ENCODE measurements around the gene HLA-DQA1.
"Not testable (repeated sequence)": the region's sequence is repeated elsewhere in the genome, so short reads cannot be mapped to it uniquely, and the experiment has no call there.

HLA-DQA1 gene

GRCh38 chr6:32637219-32637880 lies at the start of gene HLA-DQA1:
TSS of gene HLA-DQA1 (plus strand) at chr6:32637406. CDS start at chr6:32637459, 53 bp downstream.
- Mint-ChIP-seq H3K4me1 (peaks cover 15% of the 10 kb centered on the region), H3K27me3 (peaks cover 63% of the 10 kb centered on the region), H3K4me3 (no peak within 1 kb of the TSS), H3K9me3 (no peaks in the 10 kb centered on the region), H3K27ac (no peak within 1 kb of the TSS), H3K36me3 (no peaks in the 10 kb centered on the region)
- no peak for DNase-seq
- CTCF ChIA-PET, result interaction anchor here (1.1 kb wide), 1 partner anchor 149 kb away, joined by 3 read pairs; no protein-coding TSS in a partner anchor

GRCh38 chr6:32588156-32588555 lies 49.0 kb upstream of the HLA-DQA1 start:
- peaks cover 30% of the 10 kb centered on the region for H3K4me1 Mint-ChIP-seq

GRCh38 chr6:32589596-32590449 lies 47.4 kb upstream of the HLA-DQA1 start, which contains the start of gene HLA-DRB1:
TSS of gene HLA-DRB1 (minus strand) at chr6:32589848. CDS start at chr6:32589742, 106 bp downstream.
- Mint-ChIP-seq H3K4me3 (peak within 1 kb of the TSS; percentile 74), H3K36me3 (peaks cover 4% of the 10 kb centered on the region), H3K9me3 (no peaks in the 10 kb centered on the region), H3K27me3 (peaks cover 35% of the 10 kb centered on the region), H3K4me1 (peaks cover 23% of the 10 kb centered on the region), H3K27ac (peak within 1 kb of the TSS; percentile 62)
- peak; percentile 31 for DNase-seq
- CTCF ChIA-PET, result no interaction called here

More at GRCh38 chr6:32588156-32588555, 49.0 kb upstream of the HLA-DQA1 start:
- H3K36me3 Mint-ChIP-seq, result peaks cover 4% of the 10 kb centered on the region
- peaks cover 48% of the 10 kb centered on the region for H3K27me3 Mint-ChIP-seq
- H3K27ac Mint-ChIP-seq, result no peak overlapping the region
- H3K9me3 Mint-ChIP-seq, result no peaks in the 10 kb centered on the region
- CTCF ChIA-PET, result interaction anchor here (1.2 kb wide), 1 partner anchor 14 kb away, joined by 3 read pairs; no protein-coding TSS in a partner anchor
- H3K4me3 Mint-ChIP-seq, result peak overlapping the region; percentile 38
- DNase-seq, result no peak

GRCh38 chr6:32590713-32591112 lies 46.5 kb upstream of the HLA-DQA1 start:
- DNase-seq, CTCF ChIA-PET, H3K36me3 Mint-ChIP-seq, H3K9me3 Mint-ChIP-seq, H3K4me3 Mint-ChIP-seq, H3K27ac Mint-ChIP-seq: not testable (repeated sequence)
- peaks cover 23% of the 10 kb centered on the region for H3K4me1 Mint-ChIP-seq
- peaks cover 35% of the 10 kb centered on the region for H3K27me3 Mint-ChIP-seq

GRCh38 chr6:32597024-32597423 lies 40.2 kb upstream of the HLA-DQA1 start:
- Mint-ChIP-seq H3K27me3 (peaks cover 6% of the 10 kb centered on the region), H3K4me3 (no peak overlapping the region), H3K27ac (no peak overlapping the region), H3K36me3 (no peaks in the 10 kb centered on the region), H3K9me3 (peaks cover 5% of the 10 kb centered on the region), H3K4me1 (no peaks in the 10 kb centered on the region)
- DNase-seq, result no peak
- CTCF ChIA-PET, result no interaction called here

GRCh38 chr6:32602383-32602782 lies 34.8 kb upstream of the HLA-DQA1 start:
- no peak for DNase-seq
- CTCF ChIA-PET, result interaction anchor here (0.7 to 0.9 kb wide), 2 partner anchors 14 to 408 kb away, joined by 3 read pairs; no protein-coding TSS in a partner anchor
- no peak overlapping the region for H3K4me3 Mint-ChIP-seq
- peaks cover 13% of the 10 kb centered on the region for H3K9me3 Mint-ChIP-seq
- H3K4me1 Mint-ChIP-seq, result peaks cover 23% of the 10 kb centered on the region
- H3K36me3 Mint-ChIP-seq, result peaks cover 2% of the 10 kb centered on the region
- H3K27me3 Mint-ChIP-seq, result peaks cover 4% of the 10 kb centered on the region
- no peak overlapping the region for H3K27ac Mint-ChIP-seq

- CTCF ChIA-PET, result interaction anchor here (0.9 kb wide), 1 partner anchor 15 kb away, joined by 3 read pairs; no protein-coding TSS in a partner anchor
- Mint-ChIP-seq H3K27me3 (peaks cover 9% of the 10 kb centered on the region), H3K4me3 (no peak overlapping the region), H3K4me1 (peaks cover 25% of the 10 kb centered on the region), H3K36me3 (peaks cover 2% of the 10 kb centered on the region), H3K9me3 (peaks cover 13% of the 10 kb centered on the region), H3K27ac (no peak overlapping the region)
- no peak for DNase-seq
Observed at GRCh38 chr6:32603222-32603621, 34.0 kb upstream of the HLA-DQA1 start.

GRCh38 chr6:32603888-32604287 lies 33.3 kb upstream of the HLA-DQA1 start:
- Mint-ChIP-seq H3K27me3 (peaks cover 9% of the 10 kb centered on the region), H3K4me3 (no peak overlapping the region), H3K9me3 (peaks cover 13% of the 10 kb centered on the region), H3K36me3 (peaks cover 2% of the 10 kb centered on the region), H3K27ac (peak overlapping the region; percentile 6), H3K4me1 (peaks cover 25% of the 10 kb centered on the region)
- CTCF ChIA-PET, result no interaction called here
- no peak for DNase-seq

- peaks cover 13% of the 10 kb centered on the region for H3K9me3 Mint-ChIP-seq
- H3K4me1 Mint-ChIP-seq, result peaks cover 25% of the 10 kb centered on the region
- peaks cover 9% of the 10 kb centered on the region for H3K27me3 Mint-ChIP-seq
- CTCF ChIA-PET, result no interaction called here
- no peak for DNase-seq
- H3K36me3 Mint-ChIP-seq, result peaks cover 2% of the 10 kb centered on the region
- H3K27ac Mint-ChIP-seq, result peak overlapping the region; percentile 6
- H3K4me3 Mint-ChIP-seq, result no peak overlapping the region
Observed at GRCh38 chr6:32604434-32604877, 32.8 kb upstream of the HLA-DQA1 start.

- H3K4me1 Mint-ChIP-seq, result peaks cover 26% of the 10 kb centered on the region
- DNase-seq, result no peak
- H3K9me3 Mint-ChIP-seq, result peaks cover 7% of the 10 kb centered on the region
- no peak overlapping the region for H3K27ac Mint-ChIP-seq
- no peak overlapping the region for H3K4me3 Mint-ChIP-seq
- CTCF ChIA-PET, result no interaction called here
- peaks cover 2% of the 10 kb centered on the region for H3K36me3 Mint-ChIP-seq
- peaks cover 13% of the 10 kb centered on the region for H3K27me3 Mint-ChIP-seq
Observed at GRCh38 chr6:32607263-32607987, 29.8 kb upstream of the HLA-DQA1 start.

GRCh38 chr6:32607988-32608298 lies 29.3 kb upstream of the HLA-DQA1 start:
- no peak overlapping the region for H3K27ac Mint-ChIP-seq

GRCh38 chr6:32608362-32608761 lies 28.8 kb upstream of the HLA-DQA1 start:
- Mint-ChIP-seq H3K9me3 (peaks cover 3% of the 10 kb centered on the region), H3K36me3 (peaks cover under 1% of the 10 kb centered on the region), H3K4me1 (peaks cover 17% of the 10 kb centered on the region), H3K4me3 (no peak overlapping the region), H3K27me3 (peaks cover 13% of the 10 kb centered on the region), H3K27ac (no peak overlapping the region)
- DNase-seq, result no peak
- CTCF ChIA-PET, result no interaction called here

More at GRCh38 chr6:32607988-32608298, 29.3 kb upstream of the HLA-DQA1 start:
- DNase-seq, result no peak
- H3K27me3 Mint-ChIP-seq, result peaks cover 13% of the 10 kb centered on the region
- H3K4me1 Mint-ChIP-seq, result peaks cover 20% of the 10 kb centered on the region
- peaks cover 3% of the 10 kb centered on the region for H3K9me3 Mint-ChIP-seq
- H3K4me3 Mint-ChIP-seq, result no peak overlapping the region
- CTCF ChIA-PET, result no interaction called here
- peaks cover 2% of the 10 kb centered on the region for H3K36me3 Mint-ChIP-seq

- CTCF ChIA-PET, result interaction anchor here (1.1 kb wide), 1 partner anchor 83 kb away, joined by 4 read pairs; no protein-coding TSS in a partner anchor
- Mint-ChIP-seq H3K4me1 (peaks cover 11% of the 10 kb centered on the region), H3K4me3 (no peak overlapping the region), H3K9me3 (no peaks in the 10 kb centered on the region), H3K27me3 (peaks cover 13% of the 10 kb centered on the region), H3K36me3 (no peaks in the 10 kb centered on the region), H3K27ac (no peak overlapping the region)
- DNase-seq, result no peak
Observed at GRCh38 chr6:32609391-32609730, 27.8 kb upstream of the HLA-DQA1 start.
